ENCODE results near the gene KRT3. TPM values are rescaled to one million over a fixed set of nuclear protein-coding genes. Genes with fewer than 3 reads are reported as not detected.

KRT3 gene
- total RNA-seq, 1 donor from 2014 or later = 0.09 TPM

DNA sequence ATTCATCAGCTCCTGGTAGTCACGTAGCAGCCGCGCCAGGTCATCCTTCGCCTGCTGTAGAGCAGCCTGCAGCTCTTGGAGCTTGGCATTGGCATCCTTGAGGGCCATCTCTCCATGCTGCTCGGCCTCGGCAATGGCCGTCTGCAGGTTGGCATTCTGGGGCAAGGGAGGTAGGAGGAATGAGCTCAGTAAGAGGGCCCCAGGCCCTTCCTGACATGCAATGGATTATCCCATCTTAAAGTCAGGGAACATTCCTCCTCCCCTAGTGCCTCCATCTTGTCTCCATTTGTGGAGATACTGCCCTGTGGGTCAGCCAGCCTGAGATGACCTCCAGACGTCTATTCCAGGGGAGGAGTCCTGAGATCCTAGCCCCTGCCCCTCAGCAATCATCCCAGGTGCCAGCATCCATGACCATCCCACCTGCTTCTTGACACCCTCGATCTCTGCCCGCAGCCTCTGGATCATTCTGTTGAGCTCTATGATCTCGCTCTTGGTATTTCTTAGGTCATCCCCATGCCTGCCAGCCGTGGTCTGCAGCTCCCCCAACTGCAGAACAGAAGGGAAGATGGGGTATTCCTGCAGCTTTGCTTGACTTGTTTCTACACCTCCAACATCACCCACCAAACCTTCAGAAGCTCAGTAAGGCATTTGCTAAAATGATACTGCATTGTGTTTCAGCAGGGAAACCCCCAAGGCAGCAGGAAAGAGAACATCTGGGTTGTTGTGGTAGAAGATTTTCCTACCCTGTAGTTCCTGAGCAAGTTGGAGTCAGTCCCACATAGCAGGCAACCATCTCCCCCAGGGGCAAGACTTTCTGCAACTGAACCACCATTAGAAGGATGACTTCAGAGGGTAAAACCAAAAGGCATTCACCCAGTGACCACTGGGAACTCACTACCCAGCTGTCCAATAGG, 4.4 kb downstream of the KRT3 start:
- Mint-ChIP-seq H3K9me3 (ENCODE audit: unreplicated experiment) (peaks cover 7% of the 10 kb centered on the region), H3K27ac (ENCODE audit: unreplicated experiment) (no peak overlapping the region), H3K27me3 (ENCODE audit: low read depth, unreplicated experiment) (peaks cover 65% of the 10 kb centered on the region), H3K4me1 (ENCODE audit: low read depth, unreplicated experiment) (peaks cover 12% of the 10 kb centered on the region), H3K4me3 (ENCODE audit: unreplicated experiment) (no peak overlapping the region), H3K36me3 (ENCODE audit: low read depth, unreplicated experiment) (peaks cover 5% of the 10 kb centered on the region)
- Histone ChIP-seq H3K27me3 (ENCODE audit: insufficient read depth, low read length) (peaks cover 45% of the 10 kb centered on the region), H3K4me3 (ENCODE audit: insufficient read depth, low read depth, low read length) (no peak overlapping the region), H3K4me2 (ENCODE audit: low read length) (no peak overlapping the region), H4K20me1 (ENCODE audit: insufficient read depth, low read length) (no peaks in the 10 kb centered on the region), H3K9me3 (ENCODE audit: insufficient read depth, low read depth, low read length) (no peaks in the 10 kb centered on the region), H3K4me1 (ENCODE audit: insufficient read depth, low read length) (peaks cover 9% of the 10 kb centered on the region), H3K36me3 (ENCODE audit: insufficient read depth, low read length) (no peaks in the 10 kb centered on the region), H3K79me2 (ENCODE audit: insufficient read depth, low read length) (no peaks in the 10 kb centered on the region), H3K27ac (ENCODE audit: low read depth, low read length) (no peak overlapping the region), H2AFZ (ENCODE audit: low read depth, low read length) (no peak overlapping the region), H3K9ac (ENCODE audit: low read length) (no peak overlapping the region)
- DNase-seq (ENCODE audit: low read depth) = no peak
- no peak for FAIRE-seq
- no peak for TF ChIP-seq EZH2 (IDR thresholded peaks at IDR 0.05; ENCODE audit: insufficient read depth, low read length)
- TF ChIP-seq, protein P1, sequence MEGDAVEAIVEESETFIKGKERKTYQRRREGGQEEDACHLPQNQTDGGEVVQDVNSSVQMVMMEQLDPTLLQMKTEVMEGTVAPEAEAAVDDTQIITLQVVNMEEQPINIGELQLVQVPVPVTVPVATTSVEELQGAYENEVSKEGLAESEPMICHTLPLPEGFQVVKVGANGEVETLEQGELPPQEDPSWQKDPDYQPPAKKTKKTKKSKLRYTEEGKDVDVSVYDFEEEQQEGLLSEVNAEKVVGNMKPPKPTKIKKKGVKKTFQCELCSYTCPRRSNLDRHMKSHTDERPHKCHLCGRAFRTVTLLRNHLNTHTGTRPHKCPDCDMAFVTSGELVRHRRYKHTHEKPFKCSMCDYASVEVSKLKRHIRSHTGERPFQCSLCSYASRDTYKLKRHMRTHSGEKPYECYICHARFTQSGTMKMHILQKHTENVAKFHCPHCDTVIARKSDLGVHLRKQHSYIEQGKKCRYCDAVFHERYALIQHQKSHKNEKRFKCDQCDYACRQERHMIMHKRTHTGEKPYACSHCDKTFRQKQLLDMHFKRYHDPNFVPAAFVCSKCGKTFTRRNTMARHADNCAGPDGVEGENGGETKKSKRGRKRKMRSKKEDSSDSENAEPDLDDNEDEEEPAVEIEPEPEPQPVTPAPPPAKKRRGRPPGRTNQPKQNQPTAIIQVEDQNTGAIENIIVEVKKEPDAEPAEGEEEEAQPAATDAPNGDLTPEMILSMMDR (IDR thresholded peaks at IDR 0.05; ENCODE audit: insufficient read depth, low read depth, low read length) = no peak

DNA sequence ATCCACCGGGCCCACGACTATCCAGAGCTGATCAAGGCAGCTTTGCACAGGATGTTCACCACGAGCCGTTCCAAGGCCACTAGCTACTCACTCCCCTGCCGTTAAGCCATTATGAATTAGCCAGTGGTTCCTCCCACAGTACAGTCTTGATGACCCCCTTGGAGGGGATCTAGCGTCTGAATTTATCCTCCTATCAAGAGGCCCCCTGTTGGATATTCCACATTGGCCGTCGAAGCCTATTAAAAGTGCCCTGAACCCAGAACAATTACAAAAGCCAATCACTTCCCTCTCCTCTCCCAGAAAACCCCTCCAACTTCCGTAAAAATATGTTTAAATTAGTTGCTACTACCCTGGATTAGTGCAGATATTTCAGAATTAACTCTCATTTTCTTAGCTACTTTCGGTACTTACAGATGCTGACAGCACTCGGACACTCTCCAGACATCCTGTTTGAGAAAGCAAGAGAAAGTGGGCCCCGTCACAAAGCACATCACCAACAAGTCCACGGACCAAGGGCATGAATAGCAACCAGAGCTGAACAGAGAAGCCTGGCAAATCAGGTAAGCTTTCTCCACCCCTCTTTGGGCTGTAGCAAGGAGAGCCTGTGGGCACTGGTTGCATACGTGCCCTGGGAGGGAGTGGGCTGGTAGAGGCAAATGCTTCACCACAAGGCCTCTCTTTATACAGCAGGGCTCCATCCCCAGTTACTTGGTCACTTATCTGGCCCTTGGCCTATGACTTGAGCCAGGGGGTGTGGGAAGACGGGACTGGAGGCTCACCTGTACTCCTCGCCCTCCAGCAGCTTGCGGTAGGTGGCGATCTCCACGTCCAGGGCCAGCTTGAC, 5.3 kb downstream of the KRT3 start:
- Mint-ChIP-seq H3K27ac (ENCODE audit: unreplicated experiment) (no peak overlapping the region), H3K4me3 (ENCODE audit: unreplicated experiment) (no peak overlapping the region), H3K36me3 (ENCODE audit: low read depth, unreplicated experiment) (peaks cover 5% of the 10 kb centered on the region), H3K27me3 (ENCODE audit: low read depth, unreplicated experiment) (peaks cover 65% of the 10 kb centered on the region), H3K9me3 (ENCODE audit: unreplicated experiment) (peaks cover 8% of the 10 kb centered on the region), H3K4me1 (ENCODE audit: low read depth, unreplicated experiment) (peaks cover 12% of the 10 kb centered on the region)
- Histone ChIP-seq H3K27me3 (ENCODE audit: insufficient read depth, low read length) (peaks cover 48% of the 10 kb centered on the region), H2AFZ (ENCODE audit: low read depth, low read length) (peak overlapping the region; percentile 73), H3K9me3 (ENCODE audit: insufficient read depth, low read depth, low read length) (no peaks in the 10 kb centered on the region), H3K79me2 (ENCODE audit: insufficient read depth, low read length) (no peaks in the 10 kb centered on the region), H3K4me1 (ENCODE audit: insufficient read depth, low read length) (peaks cover 9% of the 10 kb centered on the region), H4K20me1 (ENCODE audit: insufficient read depth, low read length) (no peaks in the 10 kb centered on the region), H3K36me3 (ENCODE audit: insufficient read depth, low read length) (no peaks in the 10 kb centered on the region), H3K4me3 (ENCODE audit: insufficient read depth, low read depth, low read length) (no peak overlapping the region), H3K27ac (ENCODE audit: low read depth, low read length) (no peak overlapping the region), H3K4me2 (ENCODE audit: low read length) (peak overlapping the region; percentile 71), H3K9ac (ENCODE audit: low read length) (no peak overlapping the region)
- DNase-seq (ENCODE audit: low read depth) (no peak), FAIRE-seq (no peak)
- TF ChIP-seq EZH2 (IDR thresholded peaks at IDR 0.05; ENCODE audit: insufficient read depth, low read length) = peak; percentile 8
- TF ChIP-seq, protein P1 (IDR thresholded peaks at IDR 0.05; ENCODE audit: insufficient read depth, low read depth, low read length) = no peak

Data from astrocyte (in vitro differentiated cells and primary cell).